NOMO-1 treated with DMSO at 0.1 percent for 48 hours (cell line): Measurements from ENCODE around the gene DHRS3.

Experiments
- DNase-seq: peaks from one replicate; lab custom pipeline; 2025; ENCODE audit not compliant: unreplicated experiment; lab: John Stamatoyannopoulos, UW

Gene DHRS3

GRCh38 chr1:12521096-12521495 lies 96.9 kb downstream of the DHRS3 start:
- no peak for DNase-seq

- DNase-seq: no peak
Measured at GRCh38 chr1:12519693-12520364, 98.2 kb downstream of the DHRS3 start.

- DNase-seq: no peak
Measured at GRCh38 chr1:12518931-12519692, 98.9 kb downstream of the DHRS3 start.
